Umbilical cord (tissue), 2 donors: ENCODE measurements around the gene ZNF214. TPM values are rescaled to one million over a fixed set of nuclear protein-coding genes. Genes with fewer than 3 reads are reported as not detected.
"Not testable (repeated sequence)": the region's sequence is repeated elsewhere in the genome, so short reads cannot be mapped to it uniquely, and the experiment has no call there.

Source experiments
- DNase-seq: peaks from one replicate; pipeline ENCODE4 v3.0.0-alpha.2; 2015; ENCODE audit warnings: low spot score
- total RNA-seq: library from RNA; depleted of rRNA; stranded (reverse); fragments of >200 nt; gene quantifications from one replicate; pipeline ENCODE4 v1.2.3, GENCODE V29; 2014; ENCODE audit warnings: low replicate concordance; ENCODE audit not compliant: insufficient read depth

ZNF214 gene
- total RNA-seq, 1 donor from 2014 or later = 6.0 TPM

DNA sequence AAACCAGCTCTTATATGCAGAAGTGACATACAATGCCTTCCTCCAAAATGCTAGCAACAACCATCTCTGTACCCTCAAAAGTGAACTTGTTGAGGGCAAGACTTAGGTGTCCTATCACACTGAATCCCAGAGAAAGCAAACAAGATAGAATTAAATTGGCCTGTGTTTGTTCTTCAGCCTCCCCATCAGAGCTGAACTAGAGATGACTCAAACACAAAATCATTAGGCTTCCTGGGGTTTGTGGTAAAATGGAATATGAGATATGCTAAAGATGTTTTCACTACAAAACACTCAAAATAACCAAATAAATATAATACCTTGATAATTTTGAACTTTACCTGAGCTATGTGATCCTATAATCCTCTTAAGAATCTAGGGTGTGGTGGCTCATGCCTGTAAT lies 31.6 kb downstream of the ZNF214 start:
- no peak for DNase-seq

DNA sequence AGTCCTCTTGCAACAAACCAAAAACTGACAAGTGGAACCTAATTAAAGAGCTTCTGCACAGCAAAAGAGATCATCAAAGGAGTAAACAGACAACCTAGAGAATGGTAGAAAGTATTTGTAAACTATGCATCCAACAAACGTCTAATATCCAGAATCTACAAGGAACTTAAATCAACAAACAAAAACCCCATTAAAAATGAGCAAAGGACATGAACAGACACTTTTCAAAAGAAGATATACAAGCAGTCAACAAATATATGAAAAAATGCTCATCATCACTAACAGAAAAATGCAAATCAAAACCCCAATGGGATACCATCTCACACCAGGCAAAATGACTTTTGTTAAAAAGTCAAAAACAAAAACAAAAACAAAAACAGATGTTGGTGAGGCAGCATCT lies 33.7 kb downstream of the ZNF214 start:
- DNase-seq = no peak

DNA sequence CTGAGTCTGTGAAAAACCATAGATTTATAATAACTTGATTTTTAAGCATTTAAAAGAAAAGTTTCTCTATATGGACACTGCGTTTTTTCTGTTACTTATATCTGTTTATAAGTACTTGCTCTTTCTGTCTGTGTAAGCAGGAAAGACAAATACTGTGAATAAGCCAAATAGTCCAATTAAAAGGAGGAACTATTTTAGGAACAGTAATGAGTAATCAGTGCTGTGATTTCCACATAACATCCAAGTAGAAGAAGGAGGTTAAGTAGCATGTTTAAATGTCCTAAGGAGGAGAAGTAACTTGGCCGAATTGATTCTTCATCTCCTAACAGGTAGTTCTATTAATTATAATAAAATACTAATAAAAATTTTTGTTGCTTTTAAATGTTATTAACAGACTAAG lies 40.8 kb downstream of the ZNF214 start:
- DNase-seq = no peak

DNA sequence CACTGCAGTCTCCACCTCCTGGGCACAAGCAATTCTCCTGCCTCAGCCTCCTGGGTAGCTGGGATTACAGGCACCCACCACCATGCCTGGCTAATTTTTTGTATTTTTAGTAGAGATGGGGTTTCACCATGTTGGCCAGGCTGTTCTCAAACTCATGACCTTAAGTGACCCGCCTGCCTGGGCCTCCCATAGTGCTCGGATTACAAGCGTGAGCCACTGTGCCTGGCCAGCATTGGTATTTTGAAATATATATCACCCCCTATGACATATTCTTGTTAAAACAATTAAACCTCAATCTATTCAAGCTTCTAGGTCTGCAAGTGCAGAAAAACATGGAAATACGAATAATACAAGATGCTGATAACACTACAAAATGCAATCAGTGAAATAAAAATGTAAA lies 50.3 kb downstream of the ZNF214 start:
- DNase-seq = not testable (repeated sequence)

DNA sequence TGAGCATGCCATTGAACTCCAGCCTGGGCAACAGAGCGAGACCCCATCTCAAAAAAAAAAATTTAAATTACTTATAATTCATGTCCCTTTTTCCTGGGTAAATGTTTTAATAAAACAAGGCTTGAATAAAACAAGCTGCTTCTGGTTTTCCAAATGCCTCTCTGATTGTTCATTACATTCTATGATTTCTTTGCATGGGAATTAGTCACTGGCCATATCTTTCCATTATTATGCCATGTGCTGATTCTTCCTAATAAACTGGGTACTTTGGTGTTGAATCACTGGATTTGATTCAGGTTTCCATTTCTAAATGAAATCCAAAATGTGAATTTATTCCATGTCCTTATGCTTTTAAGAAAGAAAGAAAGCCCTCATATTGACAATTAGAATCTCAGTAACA lies 51.3 kb downstream of the ZNF214 start:
- no peak for DNase-seq

DNA sequence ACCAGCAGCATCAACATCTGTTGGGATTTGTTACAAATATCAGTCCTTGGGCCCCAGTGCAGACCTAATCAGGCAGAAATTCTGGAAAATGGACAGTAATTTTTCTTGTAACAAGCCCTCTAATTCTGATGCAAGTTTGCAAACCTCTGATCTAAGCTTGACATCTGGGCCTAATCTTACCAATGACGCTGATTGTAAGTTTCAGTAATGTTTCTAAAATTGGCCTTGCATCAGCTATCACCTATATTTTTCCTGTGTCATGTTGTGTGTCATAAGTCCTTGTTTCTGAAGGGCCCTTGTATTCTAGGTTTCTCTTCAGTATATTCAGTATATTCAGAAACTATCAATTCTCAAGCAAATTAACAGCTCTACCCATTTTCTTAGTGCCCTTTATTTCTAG lies 57.5 kb downstream of the ZNF214 start:
- no peak for DNase-seq

DNA sequence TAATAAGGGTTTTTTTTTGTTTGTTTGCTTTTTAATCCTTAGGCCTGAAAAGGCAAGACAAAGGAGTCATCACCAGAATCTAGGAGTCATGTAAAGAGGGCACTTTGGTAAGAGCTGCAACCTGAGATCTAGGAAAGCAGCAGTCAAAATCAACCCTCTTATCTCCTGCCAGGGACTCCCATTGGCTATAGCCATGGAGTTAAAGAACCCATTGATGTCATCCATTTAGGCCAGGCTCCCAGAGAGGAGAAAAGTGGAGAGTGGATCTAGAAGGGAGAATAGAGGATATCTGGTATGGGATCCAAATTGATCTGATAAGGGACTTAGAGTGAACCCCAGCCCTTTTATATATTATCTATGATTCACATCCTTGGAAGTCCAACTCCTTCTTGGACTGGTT lies 58.0 kb downstream of the ZNF214 start:
- no peak for DNase-seq

DNA sequence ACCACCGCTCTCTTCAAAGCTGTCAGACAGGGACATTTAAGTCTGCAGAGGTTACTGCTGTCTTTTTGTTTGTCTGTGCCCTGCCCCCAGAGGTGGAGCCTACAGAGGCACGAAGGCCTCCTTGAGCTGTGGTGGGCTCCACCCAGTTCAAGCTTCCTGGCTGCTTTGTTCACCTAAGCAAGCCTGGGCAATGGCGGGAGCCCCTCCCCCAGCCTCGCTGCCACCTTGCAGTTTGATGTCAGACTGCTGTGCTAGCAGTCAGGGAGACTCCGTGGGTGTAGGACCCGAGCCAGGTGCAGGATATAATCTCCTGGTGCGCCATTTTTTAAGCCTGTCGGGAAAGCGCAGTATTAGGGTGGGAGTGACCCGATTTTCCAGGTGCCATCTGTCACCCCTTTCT lies 65.9 kb downstream of the ZNF214 start:
- not testable (repeated sequence) for DNase-seq

Other genes starting within 250 kb of the ZNF214 start
- 4.3 TPM for gene OR2AG2, start 248.4 kb downstream of the ZNF214 start, total RNA-seq
- 4.6 TPM for gene OR2AG1, start 237.3 kb downstream of the ZNF214 start, total RNA-seq
- 1.9 TPM for gene OR6A2, start 220.7 kb downstream of the ZNF214 start, total RNA-seq
- not detected for gene OR10A5, start 174.7 kb downstream of the ZNF214 start, total RNA-seq
- 1.9 TPM for gene OR10A2, start 157.3 kb downstream of the ZNF214 start, total RNA-seq
- not detected for gene OR10A4, start 143.7 kb downstream of the ZNF214 start, total RNA-seq
- 5.5 TPM for gene OR2D2, start 127.8 kb downstream of the ZNF214 start, total RNA-seq
- 0.96 TPM for gene OR2D3, start 99.3 kb downstream of the ZNF214 start, total RNA-seq
- 13.7 TPM for gene ZNF215, start 93.9 kb downstream of the ZNF214 start, total RNA-seq
- 2.6 TPM for gene NLRP14, start 133 bp upstream of the ZNF214 start, total RNA-seq
- gene RBMXL2, start 68.7 kb upstream of the ZNF214 start, total RNA-seq = 1.4 TPM
- gene SYT9, start 231.6 kb upstream of the ZNF214 start, total RNA-seq = 8.7 TPM